GM21390 (cell line): ENCODE results near the gene NUP210.

Experiments used
- ATAC-seq: cut with Tn5 transposase; IDR thresholded peaks from one replicate; pipeline ENCODE4 v1.9.1; 2021; ENCODE audit not compliant: unreplicated experiment

The NUP210 gene

DNA sequence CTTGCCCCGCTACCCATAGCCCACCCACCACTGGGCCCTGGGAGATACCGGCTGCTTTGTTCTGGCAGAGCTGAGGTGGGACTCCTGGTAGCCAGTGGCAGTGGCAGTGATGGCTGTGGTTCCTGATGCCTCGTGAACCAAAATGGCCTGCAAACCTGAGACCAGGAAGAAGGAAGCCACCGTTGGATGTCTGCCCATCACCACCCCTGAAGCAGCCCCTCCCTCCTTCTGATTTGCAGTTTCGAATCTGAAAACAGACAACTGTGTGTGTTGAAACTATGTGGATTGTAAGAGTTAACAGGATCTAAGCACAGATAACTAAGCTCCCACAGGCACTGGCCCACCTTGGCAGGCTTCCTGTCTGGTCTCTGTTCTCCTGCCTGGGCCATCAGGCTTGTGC, 66.6 kb downstream of the NUP210 start:
- ATAC-seq: no peak

DNA sequence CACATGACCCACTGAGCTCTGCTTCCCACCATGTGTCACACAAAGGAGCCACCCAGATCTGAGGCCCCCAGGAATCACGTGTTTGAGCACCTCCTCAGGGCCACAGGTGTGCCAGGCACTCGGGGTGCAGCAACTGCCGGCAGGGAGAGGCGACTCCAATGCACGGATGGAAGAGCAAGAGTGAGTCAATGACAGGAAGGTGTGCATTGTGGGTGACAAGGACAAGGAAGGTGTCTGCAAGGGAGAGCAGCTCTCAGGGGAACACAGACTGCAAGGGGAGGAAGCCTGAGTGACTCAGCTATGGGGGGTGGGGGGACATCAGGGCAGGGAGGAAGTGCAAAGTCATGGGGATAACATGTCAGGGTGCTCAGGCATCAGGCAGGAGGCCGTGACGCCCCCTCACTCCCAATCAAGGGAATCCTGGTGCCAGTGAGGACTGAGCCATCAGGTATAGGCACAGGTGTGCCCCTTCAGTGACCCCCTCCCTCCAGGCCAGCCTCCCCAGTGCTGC, 67.4 kb downstream of the NUP210 start:
- no peak for ATAC-seq

DNA sequence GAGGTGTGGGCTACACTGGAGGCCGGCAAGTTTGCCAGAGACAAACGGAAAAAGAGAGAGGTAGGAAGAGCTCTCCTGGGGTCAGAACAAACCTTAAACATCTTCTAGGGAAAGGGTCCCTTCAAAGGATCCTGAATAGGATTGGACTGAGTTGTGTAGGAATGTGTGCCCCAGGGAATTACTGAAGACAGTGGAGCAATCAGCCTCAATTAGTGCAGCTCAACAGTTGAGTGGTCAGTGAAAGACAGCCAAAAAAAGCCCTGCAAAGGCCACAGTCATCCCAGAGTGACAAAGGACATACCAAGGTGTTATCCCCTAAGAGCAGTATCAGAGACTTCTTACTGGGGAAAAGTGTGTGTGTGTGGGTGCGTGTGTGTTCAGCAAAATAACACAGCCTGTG, 70.3 kb downstream of the NUP210 start:
- ATAC-seq: no peak

DNA sequence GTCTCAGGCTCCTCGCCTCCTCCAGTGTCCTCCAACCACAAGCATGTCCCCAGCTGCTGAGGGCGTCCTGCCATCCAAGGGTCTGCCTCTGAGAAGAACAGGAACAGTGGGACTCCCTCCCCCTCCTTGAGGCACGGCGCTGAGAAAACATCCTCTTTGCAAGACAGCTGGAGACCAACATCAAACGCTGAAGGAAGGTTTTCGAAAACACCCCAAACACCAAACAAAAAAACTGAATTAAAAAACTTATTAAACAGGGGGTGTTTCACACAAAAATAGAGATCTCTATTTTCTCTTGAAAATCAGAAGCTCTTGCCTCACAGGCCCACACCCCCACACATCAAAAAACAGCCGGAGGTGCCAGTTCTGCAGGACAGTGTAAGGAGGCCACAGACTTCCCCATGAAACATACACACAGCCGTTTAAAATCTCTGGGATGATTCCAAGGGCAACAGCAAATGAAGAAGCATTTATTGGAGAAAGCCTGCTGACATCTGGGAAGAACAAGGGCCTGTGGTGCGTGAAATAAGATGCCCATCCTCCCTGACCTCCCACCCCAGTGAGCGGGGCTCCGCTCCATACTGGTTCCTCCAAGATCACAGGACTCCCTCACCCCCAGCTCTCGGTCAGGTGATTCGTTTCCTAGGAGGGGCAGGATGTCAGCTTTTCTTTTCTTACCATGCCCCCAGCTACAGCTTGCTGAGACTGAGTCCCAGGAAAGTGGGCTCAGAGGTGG, 71.3 kb downstream of the NUP210 start:
- ATAC-seq: no peak

DNA sequence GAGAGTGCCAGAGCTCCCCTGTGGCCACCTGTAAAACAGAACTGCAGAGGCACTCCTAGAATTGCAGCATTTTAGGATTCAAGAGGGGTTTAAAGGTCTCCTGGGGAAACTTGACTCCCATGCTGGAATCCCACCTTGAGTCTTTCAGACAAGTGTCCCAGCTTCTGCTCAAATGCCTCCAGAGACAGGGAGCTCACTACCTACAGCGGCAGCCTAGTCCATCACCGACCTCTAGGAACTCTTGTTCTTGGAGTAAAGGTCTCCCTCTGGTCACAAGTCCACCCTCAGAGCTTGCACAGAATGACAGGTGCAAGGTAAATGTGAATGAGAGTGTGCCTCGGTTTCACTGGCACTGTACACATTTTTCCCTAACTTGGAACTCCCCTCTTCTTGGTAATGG, 72.0 kb downstream of the NUP210 start:
- ATAC-seq: no peak

DNA sequence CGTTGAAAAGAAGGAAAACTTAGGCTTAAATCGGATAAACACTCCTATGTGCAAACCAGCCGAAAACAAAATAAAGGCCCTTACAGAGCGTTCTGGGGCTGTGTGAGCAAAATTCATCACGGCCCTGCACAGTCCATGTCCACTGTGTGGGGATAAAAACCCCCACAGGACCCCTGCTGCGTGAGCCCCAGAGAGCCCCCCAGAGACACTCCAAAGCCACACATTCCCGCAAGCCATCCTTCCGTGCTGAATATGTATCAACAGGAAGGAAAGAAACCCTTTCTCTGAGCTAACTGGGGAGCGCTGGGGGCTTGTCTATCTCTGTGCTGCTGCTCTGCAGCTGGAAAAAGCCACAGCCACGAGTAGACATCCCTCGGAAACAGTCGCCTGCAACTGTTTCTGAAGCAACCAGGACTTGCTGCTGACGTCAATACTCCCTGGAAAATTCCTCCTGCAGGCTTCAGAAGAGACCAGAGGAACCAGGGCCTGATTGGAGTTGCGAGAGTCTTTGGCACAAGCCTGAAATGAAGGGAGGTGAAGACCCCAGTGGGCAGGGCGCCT, 72.7 kb downstream of the NUP210 start:
- ATAC-seq: no peak

DNA sequence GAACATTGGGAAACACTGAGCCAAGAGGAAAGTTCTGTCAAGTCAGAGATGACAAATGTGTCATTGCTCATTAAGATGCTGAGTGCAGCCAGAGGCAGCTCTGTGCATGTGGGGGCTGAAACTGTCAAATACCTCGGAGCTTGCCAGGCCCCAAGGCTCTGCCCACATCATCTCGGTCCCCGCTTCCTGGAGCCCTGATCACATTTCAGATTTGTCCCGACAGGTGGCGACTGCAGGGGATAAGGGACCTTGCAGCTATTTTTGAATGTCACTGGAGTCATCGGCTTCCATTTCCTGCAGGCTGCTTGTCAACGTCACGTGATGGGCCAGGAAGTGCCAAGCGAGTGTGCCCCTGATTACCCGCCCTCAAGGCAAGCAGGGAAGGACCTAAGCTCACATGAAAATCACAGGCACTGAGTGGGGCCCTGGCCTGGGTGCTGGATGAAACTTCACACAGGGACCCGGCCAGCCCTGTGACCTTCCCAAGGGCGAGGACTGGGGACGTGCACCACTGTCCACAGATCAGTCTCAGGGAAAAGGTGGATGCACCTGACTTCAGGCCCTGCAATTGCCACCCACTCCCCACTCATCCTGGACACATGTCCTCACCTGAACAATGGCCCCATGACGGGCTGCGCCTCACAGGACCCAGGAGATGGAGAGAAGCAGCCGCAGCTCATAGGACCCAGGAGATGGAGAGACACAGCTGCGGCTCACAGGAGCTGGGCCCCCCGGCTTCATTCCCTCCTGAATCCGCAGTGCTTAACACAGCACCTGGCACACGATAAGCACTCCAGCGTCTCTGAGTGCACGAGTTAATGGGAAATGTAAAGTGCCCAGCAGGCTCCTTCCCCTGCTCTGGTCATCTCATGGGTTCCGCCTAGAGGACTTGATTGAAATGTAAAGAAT, 73.4 kb downstream of the NUP210 start:
- no peak for ATAC-seq

DNA sequence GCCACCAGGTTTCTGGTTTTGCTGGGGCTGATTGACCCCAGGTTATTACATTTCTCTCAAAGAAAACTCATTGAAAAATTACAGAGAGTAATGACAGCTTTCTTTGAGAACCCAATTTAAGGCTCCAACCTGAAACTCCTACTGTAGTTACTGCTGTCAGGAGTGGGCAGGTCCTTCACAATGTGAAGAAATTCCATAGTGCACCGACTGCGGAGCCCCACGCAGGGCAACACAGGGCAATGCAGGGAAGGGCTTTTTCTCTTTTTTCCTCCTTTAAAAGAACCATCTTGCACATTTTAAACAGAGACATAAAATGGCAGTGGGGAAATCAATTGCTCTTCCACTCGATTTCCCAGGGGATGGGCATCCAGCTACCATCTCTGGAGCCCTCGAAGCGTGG, 74.3 kb downstream of the NUP210 start:
- no peak for ATAC-seq

DNA sequence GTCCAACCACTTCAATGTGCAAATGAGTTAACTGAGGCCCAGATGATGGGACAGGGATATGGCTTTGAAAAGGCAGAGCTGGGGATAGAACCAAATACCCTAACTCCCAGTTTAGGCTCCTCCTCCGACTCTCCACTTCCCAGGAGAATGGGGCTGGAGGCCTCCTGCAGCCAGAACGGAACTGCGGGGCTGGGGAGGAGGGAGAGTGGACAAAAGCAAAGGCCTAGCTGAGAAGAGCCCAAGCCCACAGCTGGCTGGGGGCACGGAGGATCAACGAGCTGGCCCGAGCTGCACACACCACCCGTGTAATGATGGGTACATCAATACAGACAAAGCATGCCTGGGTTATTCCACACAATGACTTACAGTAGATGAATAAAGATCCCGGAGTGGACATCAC, 74.8 kb downstream of the NUP210 start:
- ATAC-seq: no peak

DNA sequence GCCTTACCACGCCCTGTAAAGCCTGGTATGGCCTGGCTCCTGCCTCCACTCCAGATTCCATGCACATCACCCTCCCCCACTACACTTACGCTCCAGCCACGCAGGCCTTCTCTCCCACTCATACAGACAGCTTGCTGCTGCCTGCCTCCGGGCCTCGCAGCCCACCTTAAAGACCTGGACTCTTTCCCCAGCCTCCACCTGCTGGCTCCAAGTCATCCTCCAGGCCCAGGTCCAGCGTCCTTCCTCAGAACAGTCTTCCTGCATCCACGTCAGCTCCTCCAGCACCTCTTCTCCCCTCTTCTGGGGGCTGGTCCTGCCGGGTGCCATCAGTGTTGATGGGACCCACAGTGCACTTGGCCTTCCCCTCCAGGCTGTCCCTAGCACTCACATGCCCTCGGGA, 75.5 kb downstream of the NUP210 start:
- no peak for ATAC-seq

DNA sequence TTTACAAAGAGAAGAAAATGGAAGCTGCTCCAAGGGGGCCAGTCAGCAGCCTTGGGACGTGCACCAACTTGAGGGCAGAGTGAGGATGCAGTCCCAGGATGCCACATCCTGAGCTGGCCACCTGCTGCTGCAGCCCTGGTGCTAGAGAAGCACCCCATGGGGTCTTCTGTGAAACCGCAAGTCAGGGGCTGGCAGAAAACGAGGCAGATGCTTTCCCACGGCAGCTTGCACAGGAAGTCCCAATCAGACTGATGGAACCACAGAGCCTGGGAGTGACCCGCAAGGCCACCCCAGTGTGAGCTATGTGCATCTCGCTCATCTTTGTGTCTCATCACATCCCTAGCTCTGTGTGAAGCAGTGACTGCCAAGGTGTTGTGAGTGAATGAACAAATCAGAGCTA, 76.5 kb downstream of the NUP210 start:
- no peak for ATAC-seq

DNA sequence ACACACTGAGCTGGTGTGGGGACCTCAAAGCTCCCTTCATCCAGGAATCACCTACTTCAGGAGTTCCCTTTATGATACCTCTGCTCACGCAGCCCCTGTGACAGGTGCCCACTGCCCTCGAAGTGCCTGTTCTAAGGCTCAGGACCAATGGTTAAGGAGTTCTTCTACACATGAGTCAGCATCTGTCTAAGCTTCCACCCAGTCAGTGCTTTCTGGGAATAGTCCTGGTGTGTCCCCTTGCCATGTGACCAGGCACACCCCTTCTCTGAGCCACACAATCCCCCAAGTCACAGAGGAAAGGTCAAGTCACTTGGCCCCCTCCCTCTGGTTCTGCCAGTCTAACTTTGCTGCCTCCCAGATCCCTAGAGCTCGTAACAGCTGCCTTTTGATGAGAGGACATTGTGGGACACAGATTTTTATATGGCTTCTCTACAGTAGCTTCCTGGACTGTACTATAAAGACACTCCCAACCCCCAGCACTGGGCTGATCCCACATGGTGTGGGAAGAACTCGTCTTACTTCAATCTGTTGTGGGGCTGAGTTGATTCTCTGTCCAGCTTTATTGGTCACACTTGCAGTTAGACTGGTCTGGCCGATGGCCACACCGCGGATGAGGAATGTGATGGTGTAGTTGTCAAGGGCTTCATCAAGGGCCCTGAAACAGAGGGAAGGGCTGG, 78.8 kb downstream of the NUP210 start:
- ATAC-seq: no peak

DNA sequence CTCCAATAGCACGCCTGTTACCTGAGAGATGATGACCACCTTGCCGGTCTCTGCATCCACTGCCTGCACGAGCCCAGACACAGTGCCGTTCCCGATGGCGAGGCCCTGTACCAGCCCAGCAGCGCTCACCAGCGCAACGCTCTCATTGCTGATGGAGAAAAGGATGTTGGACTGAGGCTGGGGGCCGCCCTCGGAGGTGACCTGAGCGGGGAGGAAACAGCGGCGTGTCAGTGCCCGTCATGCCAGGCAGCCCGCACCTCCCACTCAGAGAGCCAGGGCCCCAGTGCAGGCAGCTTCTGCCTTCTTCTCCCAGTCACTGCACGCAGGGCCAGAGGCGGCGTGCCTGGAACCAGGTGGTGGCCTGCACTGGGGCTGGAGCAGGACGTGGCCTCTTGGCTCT, 80.3 kb downstream of the NUP210 start:
- no peak for ATAC-seq

DNA sequence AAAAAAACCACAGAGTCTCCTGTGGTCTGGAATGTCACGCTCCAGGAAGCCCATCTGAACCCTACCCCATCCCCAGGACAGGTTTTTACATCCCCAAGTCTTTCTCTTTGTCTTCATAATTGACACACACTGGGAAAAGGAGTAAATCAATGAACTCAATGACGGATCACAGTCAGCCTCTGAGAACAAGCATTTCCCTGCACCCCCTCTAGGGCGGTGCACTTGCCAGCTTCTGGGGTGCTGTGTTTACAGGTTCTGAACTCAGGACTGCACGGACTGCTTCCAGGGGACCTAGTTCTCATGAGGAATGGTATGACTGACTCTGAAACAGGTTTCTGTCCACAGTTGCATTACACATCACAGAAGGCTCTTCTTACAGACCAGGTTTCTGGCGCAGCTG, 81.1 kb downstream of the NUP210 start:
- no peak for ATAC-seq

DNA sequence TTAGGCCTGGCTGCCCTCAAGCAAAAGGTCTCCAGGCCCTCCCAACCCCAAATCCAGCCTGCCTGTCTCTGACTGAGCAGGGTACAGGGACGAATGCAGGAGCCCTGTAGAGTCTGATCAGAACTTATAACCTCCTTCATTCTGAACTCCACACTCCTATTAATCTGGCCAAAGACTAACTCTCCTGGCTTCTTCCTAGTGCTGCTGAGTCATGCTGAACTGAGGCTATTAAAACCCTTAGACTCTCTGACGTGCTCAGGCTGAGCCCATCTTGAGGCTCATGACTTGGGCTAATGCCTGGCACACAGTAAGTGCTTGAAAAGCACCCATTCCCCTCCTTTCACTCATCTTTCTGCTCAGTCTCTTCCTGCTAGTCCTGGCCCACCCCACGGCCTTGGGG, 81.9 kb downstream of the NUP210 start:
- ATAC-seq: no peak

DNA sequence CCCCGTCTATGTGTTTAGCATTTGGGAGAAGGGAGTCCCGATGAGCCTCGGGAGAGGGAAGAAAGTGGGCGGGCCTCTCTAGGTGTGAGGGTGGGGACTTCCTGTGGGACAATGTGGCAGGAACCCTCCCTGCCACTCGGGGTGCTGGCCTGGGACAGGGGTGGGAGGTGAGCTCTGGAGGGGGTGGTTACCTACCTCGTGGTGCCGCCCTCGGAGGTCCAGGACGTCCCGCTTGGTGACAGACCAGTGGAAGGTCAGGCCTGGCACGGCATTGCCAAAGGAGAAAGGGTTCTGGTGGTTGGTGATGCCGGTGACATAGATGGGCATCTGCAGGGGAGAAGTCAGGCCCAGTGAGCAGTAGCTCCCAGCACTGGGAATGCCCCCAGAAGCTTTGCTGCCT, 83.5 kb downstream of the NUP210 start:
- ATAC-seq: no peak

DNA sequence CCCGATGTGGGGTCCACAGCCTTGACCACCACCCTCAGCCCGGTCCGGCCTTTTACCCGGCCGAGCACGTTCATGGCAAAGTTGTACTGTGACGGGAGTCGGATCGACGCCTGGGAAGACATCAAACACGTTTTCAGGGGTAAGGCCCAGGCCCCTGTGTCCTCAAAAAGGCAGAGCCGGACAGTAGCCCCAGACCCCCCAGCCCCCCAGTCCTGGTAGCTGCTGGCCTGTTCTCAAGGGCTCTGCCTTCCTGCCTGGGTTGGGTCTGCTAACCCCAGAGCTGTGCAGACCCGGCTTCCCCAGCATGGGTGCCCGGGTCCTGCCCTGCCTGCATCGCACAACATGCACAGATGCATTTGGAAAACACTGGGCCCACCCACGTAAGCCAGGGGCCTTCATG, 84.6 kb downstream of the NUP210 start:
- ATAC-seq: no peak

DNA sequence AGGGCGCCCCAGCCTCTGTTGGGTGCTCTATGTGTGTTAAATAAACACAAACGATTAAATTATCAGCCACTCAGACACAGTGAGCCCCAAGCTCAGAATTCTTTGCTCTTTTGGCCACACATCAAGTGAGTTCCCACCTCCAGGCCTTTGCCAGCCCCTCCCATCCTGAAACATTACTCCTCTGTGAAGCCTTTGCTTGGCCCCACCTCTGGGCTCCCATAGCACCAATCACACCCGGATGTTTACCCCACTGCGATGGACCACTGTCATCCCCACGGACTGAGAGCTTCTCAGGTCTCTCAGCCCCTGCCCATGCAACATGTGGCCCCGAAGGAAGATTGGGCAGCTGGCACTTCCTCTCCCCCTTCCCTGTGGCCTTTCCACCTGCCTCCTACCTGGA, 85.1 kb downstream of the NUP210 start:
- ATAC-seq: no peak

DNA sequence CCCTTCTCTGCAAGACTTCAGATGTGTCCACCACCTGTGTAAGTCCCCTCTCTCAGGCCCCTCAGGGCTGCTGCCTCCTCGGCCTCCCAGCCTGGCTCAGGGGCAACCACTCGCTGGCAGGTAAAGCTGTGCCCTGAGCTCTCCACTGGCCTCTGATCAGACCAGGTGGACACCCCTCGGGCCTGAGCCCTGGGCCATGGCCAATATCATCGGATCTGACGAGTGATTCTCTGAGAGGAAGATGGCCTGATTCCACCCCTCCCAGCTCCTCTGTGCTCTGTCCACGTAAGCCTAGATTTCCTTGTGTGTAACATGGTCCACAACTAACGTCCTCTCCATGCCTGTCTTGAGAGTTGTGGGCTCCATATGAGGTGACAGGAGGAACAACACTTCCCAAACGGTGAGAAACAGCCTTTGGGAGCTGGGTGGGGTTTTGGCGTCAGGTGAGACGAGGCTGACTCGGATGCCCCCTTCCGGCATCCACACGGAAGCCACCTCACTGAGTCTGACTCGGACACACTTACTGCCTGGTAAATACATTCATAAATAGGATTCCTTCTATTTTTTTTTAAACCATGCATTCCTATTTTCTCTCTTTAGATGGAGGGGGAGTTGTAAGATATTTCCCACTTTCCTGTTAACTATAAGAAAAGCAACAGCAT, 86.8 kb downstream of the NUP210 start:
- no peak for ATAC-seq

DNA sequence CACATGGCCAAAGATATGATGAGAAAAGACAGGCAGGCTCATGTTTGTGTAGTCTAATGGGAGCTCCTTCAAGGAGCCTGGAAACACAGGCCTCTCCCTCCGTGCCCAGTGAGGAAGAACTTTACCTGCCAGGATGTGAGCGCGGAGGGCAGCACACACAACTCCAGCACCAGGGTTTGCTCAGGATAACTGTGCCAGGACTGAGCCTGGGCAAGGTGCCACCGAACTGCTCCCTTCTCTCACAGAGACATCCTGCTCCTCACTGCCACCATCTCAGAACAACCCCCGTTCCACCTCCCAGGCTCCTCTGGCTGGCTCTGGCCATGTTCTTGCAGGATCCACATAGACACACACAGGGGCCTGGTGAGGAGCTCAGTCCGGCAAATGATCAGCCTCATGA, 87.4 kb downstream of the NUP210 start:
- ATAC-seq: no peak

DNA sequence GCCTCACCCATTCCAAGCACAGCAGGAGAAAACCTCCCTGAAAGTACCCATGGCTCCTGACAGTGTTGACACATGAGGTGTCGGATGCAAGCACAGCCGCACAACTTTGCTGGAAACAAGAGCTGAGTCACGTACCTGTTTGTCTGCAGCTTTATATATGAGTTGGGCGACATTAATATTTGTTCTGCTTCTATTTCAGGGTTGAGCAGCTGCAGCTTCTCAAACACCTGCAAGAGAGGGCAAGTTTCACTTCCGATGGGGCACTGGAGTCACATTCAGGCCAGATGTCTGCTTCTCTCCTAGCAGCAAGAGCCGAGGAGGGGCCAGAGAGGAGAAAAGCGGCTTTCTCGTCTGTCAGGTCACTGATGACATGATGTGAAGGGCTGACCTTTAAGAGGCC, 88.0 kb downstream of the NUP210 start:
- ATAC-seq: peak; percentile 94
